Measurements from ENCODE around the gene S100A14. TPM values are rescaled to one million over a fixed set of nuclear protein-coding genes. Genes with fewer than 3 reads are reported as not detected.
"Not testable (repeated sequence)": the region's sequence is repeated elsewhere in the genome, so short reads cannot be mapped to it uniquely, and the experiment has no call there.

S100A14 gene
- total RNA-seq, 1 experiment from 2014 or later = 252 TPM

DNA sequence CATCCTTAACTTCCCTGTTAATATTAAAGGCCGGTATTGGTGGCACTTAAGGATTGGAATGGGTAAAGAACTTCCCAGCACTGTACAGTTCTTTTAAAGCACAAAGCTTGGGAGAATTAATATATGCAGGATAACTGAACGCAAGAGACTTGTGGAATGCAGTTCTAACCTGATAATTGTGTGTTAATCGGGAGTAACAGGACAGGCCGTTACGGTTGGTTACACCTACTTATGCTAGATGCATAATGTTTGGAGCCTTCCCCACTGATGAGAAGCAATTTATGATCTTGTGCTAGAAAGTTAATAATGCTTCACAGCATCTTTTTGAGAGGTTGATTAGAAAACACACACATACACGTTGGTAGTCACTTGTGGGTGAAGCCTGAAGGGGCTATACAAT, 24.7 kb upstream of the S100A14 start:
- peak; percentile 13; the same call in 1 of the 2 replicates for TF ChIP-seq POLR2AphosphoS5 (IDR thresholded peaks at IDR 0.05; ENCODE audit: low read depth, low read length)
- TF ChIP-seq JUND (IDR thresholded peaks at IDR 0.05) = no peak
- H4K20me1 ChIP-seq (ENCODE audit: insufficient read depth) = peaks cover 8% of the 10 kb centered on the region; the same call in 1 of the 2 replicates
- no peak overlapping the region for H3K4me2 ChIP-seq (ENCODE audit: low read length)
- no peak overlapping the region for H3K27ac ChIP-seq (ENCODE audit: low read depth, low read length)
- intact Hi-C loops (cut with micrococcal nuclease) = no loop called here
- no peaks in the 10 kb centered on the region for H3K9me3 ChIP-seq (ENCODE audit: control insufficient read depth in 1 of 2, insufficient read depth in 1 of 2, low read depth in 1 of 2, low read length in 2 of 2)
- ChIA-PET POLR2A (no interaction called here), CTCF (no interaction called here), RAD21 (ENCODE audit: low non-redundant PET in 1 of 2, low total read pairs in 2 of 2, uncharacterized antibody in 2 of 2, unreplicated experiment in 2 of 2) (no interaction called here)
- H3K9ac ChIP-seq (ENCODE audit: low read length) = no peak overlapping the region
- H3K9me2 ChIP-seq (ENCODE audit: insufficient read depth) = no peaks in the 10 kb centered on the region
- no peak overlapping the region for H3K4me3 ChIP-seq (replicated peaks in 1 of 2; ENCODE audit: low read depth in 1 of 2, low read length in 2 of 2)
- BruUV-seq (replicated peaks) = no TSS peak
- peaks cover 92% of the 10 kb centered on the region for H3K79me2 ChIP-seq (ENCODE audit: insufficient read depth, low read length)
- peaks cover 1 to 2% of the 10 kb centered on the region in 2 experiments for H3K4me1 ChIP-seq (ENCODE audit: control insufficient read depth in 1 of 2, insufficient read depth in 2 of 2, low read length in 2 of 2)
- no peak for DNase-seq (ENCODE audit: low read depth, low spot score)
- H3K27me3 ChIP-seq (ENCODE audit: insufficient read depth, low read length) = no peaks in the 10 kb centered on the region
- H3K36me3 ChIP-seq (ENCODE audit: control insufficient read depth in 1 of 2, insufficient read depth in 2 of 2, low read length in 2 of 2) = peaks cover 87 to 96% of the 10 kb centered on the region in 2 experiments
- no peak overlapping the region for H2AFZ ChIP-seq (ENCODE audit: low read depth, low read length, poor library complexity, severe bottlenecking)
- ATAC-seq = no peak

DNA sequence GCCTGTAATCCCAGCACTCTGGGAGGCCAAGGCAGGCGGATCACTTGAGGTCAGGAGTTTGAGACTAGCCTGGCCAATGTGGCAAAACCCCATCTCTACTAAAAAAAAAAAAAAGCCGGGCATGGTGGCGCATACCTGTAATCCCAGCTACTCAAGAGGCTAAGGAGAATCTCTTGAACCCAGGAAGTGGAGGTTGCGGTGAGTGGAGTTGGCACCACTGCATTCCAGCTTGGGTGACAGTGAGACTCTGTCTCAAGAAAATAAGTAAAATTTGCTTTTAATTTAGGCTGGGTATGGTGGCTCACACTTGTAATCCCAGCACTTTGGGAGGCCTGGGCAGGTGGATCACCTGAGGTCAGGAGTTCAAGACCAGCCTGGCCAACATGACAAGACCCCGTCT, 24.1 kb upstream of the S100A14 start:
- DNase-seq (ENCODE audit: low read depth, low spot score); ATAC-seq; H3K9me3 ChIP-seq (ENCODE audit: control insufficient read depth in 1 of 2, insufficient read depth in 1 of 2, low read depth in 1 of 2, low read length in 2 of 2); H3K27ac ChIP-seq (ENCODE audit: low read depth, low read length); H4K20me1 ChIP-seq (ENCODE audit: insufficient read depth); RAD21 ChIA-PET (ENCODE audit: low non-redundant PET in 1 of 2, low total read pairs in 2 of 2, uncharacterized antibody in 2 of 2, unreplicated experiment in 2 of 2); intact Hi-C loops (cut with micrococcal nuclease); H3K4me3 ChIP-seq (replicated peaks in 1 of 2; ENCODE audit: low read depth in 1 of 2, low read length in 2 of 2); H2AFZ ChIP-seq (ENCODE audit: low read depth, low read length, poor library complexity, severe bottlenecking); H3K4me1 ChIP-seq (ENCODE audit: control insufficient read depth in 1 of 2, insufficient read depth in 2 of 2, low read length in 2 of 2); H3K9ac ChIP-seq (ENCODE audit: low read length); CTCF ChIA-PET; H3K9me2 ChIP-seq (ENCODE audit: insufficient read depth); H3K27me3 ChIP-seq (ENCODE audit: insufficient read depth, low read length); BruUV-seq (replicated peaks); H3K4me2 ChIP-seq (ENCODE audit: low read length): not testable (repeated sequence)
- Histone ChIP-seq H3K79me2 (ENCODE audit: insufficient read depth, low read length) (peaks cover 99% of the 10 kb centered on the region), H3K36me3 (ENCODE audit: control insufficient read depth in 1 of 2, insufficient read depth in 2 of 2, low read length in 2 of 2) (peaks cover 81 to 92% of the 10 kb centered on the region in 2 experiments)
- POLR2A ChIA-PET = interaction anchor here (1.0 kb wide), 1 partner anchor 25 kb away, joined by 3 read pairs; the partner anchor contains the start of gene S100A14

DNA sequence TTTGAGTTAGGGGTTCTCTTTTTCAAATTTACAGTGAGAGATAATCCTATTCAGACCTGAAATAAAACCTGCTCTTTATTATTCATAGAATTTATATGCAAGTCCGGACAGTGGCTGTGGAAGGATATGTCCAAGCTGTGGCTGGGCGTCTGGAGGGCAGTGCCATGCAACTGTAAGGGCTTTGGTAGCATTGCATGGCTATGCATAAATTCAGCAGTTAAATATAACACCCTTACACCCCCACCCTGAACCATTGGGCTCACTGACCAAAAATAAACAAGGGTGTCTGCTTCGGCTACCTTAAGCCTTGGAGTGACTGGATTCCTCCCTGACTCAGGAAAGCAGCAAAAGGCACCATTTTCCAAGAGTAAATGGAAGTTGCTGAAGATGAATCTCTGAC, 23.2 kb upstream of the S100A14 start:
- H3K9ac ChIP-seq (ENCODE audit: low read length) = no peak overlapping the region
- H3K27ac ChIP-seq (ENCODE audit: low read depth, low read length) = no peak overlapping the region
- H3K4me2 ChIP-seq (ENCODE audit: low read length) = no peak overlapping the region
- ChIA-PET CTCF (no interaction called here), POLR2A (interaction anchor here (1.0 kb wide), 1 partner anchor 24 kb away, joined by 3 read pairs; the partner anchor contains the start of gene S100A14), RAD21 (ENCODE audit: low non-redundant PET in 1 of 2, low total read pairs in 2 of 2, uncharacterized antibody in 2 of 2, unreplicated experiment in 2 of 2) (no interaction called here)
- H3K9me3 ChIP-seq (ENCODE audit: control insufficient read depth in 1 of 2, insufficient read depth in 1 of 2, low read depth in 1 of 2, low read length in 2 of 2) = no peaks in the 10 kb centered on the region
- peaks cover 3 to 9% of the 10 kb centered on the region in 2 experiments for H3K4me1 ChIP-seq (ENCODE audit: control insufficient read depth in 1 of 2, insufficient read depth in 2 of 2, low read length in 2 of 2)
- H2AFZ ChIP-seq (ENCODE audit: low read depth, low read length, poor library complexity, severe bottlenecking) = no peak overlapping the region
- H3K4me3 ChIP-seq (replicated peaks in 1 of 2; ENCODE audit: low read depth in 1 of 2, low read length in 2 of 2) = no peak overlapping the region
- intact Hi-C loops (cut with micrococcal nuclease) = no loop called here
- ATAC-seq (no peak), DNase-seq (ENCODE audit: low read depth, low spot score) (no peak)
- no peaks in the 10 kb centered on the region for H3K27me3 ChIP-seq (ENCODE audit: insufficient read depth, low read length)
- TF ChIP-seq EZH2phosphoT487 (IDR thresholded peaks at IDR 0.05; ENCODE audit: borderline replicate concordance) (no peak), RAD21 (IDR thresholded peaks at IDR 0.05; ENCODE audit: low read depth) (no peak), TCF7L2 (IDR thresholded peaks at IDR 0.05; ENCODE audit: borderline replicate concordance, extremely low read depth, insufficient read depth, insufficient read length) (no peak), ZFX (IDR thresholded peaks at IDR 0.05) (no peak), POLR2AphosphoS5 (IDR thresholded peaks at IDR 0.05; ENCODE audit: low read depth, low read length) (no peak), CTCF (IDR thresholded peaks at IDR 0.05 in 2 of 3, conservative IDR thresholded peaks at IDR 0.05 in 1 of 3; ENCODE audit: borderline replicate concordance in 1 of 3, insufficient read depth in 1 of 3, low read depth in 2 of 3, low read length in 2 of 3) (no peak), SP1 (IDR thresholded peaks at IDR 0.05; ENCODE audit: low read depth) (no peak), SIN3A (IDR thresholded peaks at IDR 0.05; ENCODE audit: low read depth) (no peak), EZH2 (IDR thresholded peaks at IDR 0.05) (no peak), YY1 (IDR thresholded peaks at IDR 0.05; ENCODE audit: extremely low read depth, insufficient replicate concordance, low read depth, low read length) (no peak), POLR2A (IDR thresholded peaks at IDR 0.05; ENCODE audit: borderline replicate concordance, extremely low read depth, insufficient read depth, insufficient read length) (no peak)
- TF ChIP-seq, protein P1, sequence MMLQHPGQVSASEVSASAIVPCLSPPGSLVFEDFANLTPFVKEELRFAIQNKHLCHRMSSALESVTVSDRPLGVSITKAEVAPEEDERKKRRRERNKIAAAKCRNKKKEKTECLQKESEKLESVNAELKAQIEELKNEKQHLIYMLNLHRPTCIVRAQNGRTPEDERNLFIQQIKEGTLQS (IDR thresholded peaks at IDR 0.05) = no peak
- no TSS peak for BruUV-seq (replicated peaks)
- peaks cover 72 to 82% of the 10 kb centered on the region in 2 experiments for H3K36me3 ChIP-seq (ENCODE audit: control insufficient read depth in 1 of 2, insufficient read depth in 2 of 2, low read length in 2 of 2)
- H4K20me1 ChIP-seq (ENCODE audit: insufficient read depth) = peaks cover 10% of the 10 kb centered on the region; the same call in 1 of the 2 replicates
- H3K9me2 ChIP-seq (ENCODE audit: insufficient read depth) = no peaks in the 10 kb centered on the region
- peaks cover 100% of the 10 kb centered on the region for H3K79me2 ChIP-seq (ENCODE audit: insufficient read depth, low read length)

Measured in HCT116 (cell line).